Prostate gland (tissue), 2 donors: ENCODE measurements around the gene HYAL2. TPM values are rescaled to one million over a fixed set of nuclear protein-coding genes. Genes with fewer than 3 reads are reported as not detected.
A peak's percentile ranks its signal among the peaks of the same experiment; 100 is the strongest.

Experiments
- DNase-seq: peaks from one replicate; pipeline ENCODE4 v3.0.0-alpha.2; 2019; ENCODE audit warnings: low spot score
- H3K27ac ChIP-seq, 2 donors: fragments of 200-600 bp; sonication (generic); 2 replicates each; pipeline ENCODE4 v1.5.1; 2017 to 2019
- H3K27me3 ChIP-seq: fragments of 200-600 bp; sonication (generic); replicated peaks from 2 replicates; pipeline ENCODE4 v1.5.1; 2019; ENCODE audit not compliant: insufficient read depth
- H3K36me3 ChIP-seq, 2 donors: fragments of 200-600 bp; sonication (generic); 1 replicate in 1 of 2; 2 replicates in 1 of 2; pipeline versions ENCODE4 v1.5.1 to v1.8.1; 2017 to 2019
- H3K4me1 ChIP-seq: fragments of 200-600 bp; sonication (generic); replicated peaks from 2 replicates; pipeline ENCODE4 v1.5.1; 2019
- H3K4me3 ChIP-seq, 2 donors: fragments of 200-600 bp; sonication (generic); 2 replicates each; pipeline ENCODE4 v1.5.1; 2017 to 2019
- H3K9me3 ChIP-seq: fragments of 200-600 bp; sonication (generic); 2 replicates; pipeline ENCODE4 v1.5.1; 2017
- CTCF ChIP-seq, 4 experiments: fragments of 200-600 bp in 2 of 4; fragments of 450-650 bp in 2 of 4; sonication (generic) in 2 of 4; IDR thresholded peaks; 1 replicate in 3 of 4; 2 replicates in 1 of 4; pipeline ENCODE4 v1.5.1; 2016 to 2019; ENCODE audit warnings: antibody characterized with exemption in 4 of 4, mild to moderate bottlenecking in 2 of 4, moderate library complexity in 2 of 4
- POLR2A ChIP-seq: fragments of 450-650 bp; IDR thresholded peaks from one replicate; pipeline ENCODE4 v1.6.1; 2016; ENCODE audit warnings: antibody characterized with exemption, mild to moderate bottlenecking
- POLR2AphosphoS5 ChIP-seq: sonication (generic); formaldehyde crosslinking; IDR thresholded peaks from one replicate; pipeline ENCODE4 v1.6.1; 2017; ENCODE audit warnings: antibody characterized with exemption
- WGBS: methylation state at CpG from one replicate; pipeline ENCODE4 v1.1.5; 2018; 5-methylcytosine and 5-hydroxymethylcytosine counted together
- intact Hi-C: fragments of 100-400 bp; cut with DNase I; formaldehyde crosslinking; loops from one replicate; pipeline ENCODE4 v1.14.2; 2022
- total RNA-seq, 2 donors: library from RNA; depleted of rRNA; stranded (reverse); fragments of >200 nt; gene quantifications; one replicate each; pipeline ENCODE4 v1.1.0, GENCODE V29; 2016

The HYAL2 gene
- total RNA-seq, result 100 to 1,000 TPM in 1 of 2 donors, 10 to 100 TPM in 1; 76.1 to 131 TPM

DNA sequence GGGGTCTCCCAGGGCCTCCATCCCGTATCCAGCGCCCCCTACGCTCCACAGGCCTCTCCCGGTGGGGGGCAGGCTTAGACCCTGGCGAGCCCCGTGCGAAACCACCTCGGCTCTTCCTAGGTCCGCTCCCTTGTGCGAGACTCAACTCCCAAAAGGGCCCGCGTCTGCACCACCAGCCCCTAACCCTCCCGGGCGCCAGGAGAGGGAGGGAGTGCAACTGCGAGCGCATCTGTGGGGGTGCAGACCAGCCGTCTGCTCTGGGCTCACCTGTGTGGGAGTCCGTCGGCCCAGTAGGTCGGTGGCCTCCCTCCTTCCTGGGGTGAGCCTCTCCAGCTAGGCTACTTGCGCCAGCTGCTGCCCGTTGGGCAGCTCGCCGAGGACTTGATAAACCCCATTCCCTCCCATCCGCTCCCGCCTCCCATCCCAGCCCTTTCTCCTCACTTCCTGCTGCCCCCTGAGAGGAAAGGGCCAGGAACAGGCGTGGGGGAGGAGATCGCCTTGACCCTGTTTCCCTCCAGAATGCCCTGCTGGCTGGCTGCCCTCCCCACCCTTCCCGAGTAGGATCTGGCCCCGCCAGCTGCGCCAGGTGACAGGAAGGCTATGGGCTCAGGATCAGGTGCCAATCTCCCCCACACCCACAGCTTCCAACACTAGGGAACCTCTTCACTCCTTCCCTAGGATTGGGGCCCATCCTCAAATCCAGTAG lies at the start of gene HYAL2:
Gene HYAL2, minus strand, starts transcription at position 360 of the 706 bp plus-strand sequence. CDS start 2,256 bp downstream, outside the sequence.
- peak within 1 kb of the TSS; percentile 88 to 95 for H3K27ac ChIP-seq
- H3K4me3 ChIP-seq, result peak within 1 kb of the TSS; percentile 48 to 68
- no peaks in the 10 kb centered on the region for H3K36me3 ChIP-seq
- intact Hi-C loops, result loop anchor here (2.0 to 5.0 kb wide), 2 partner anchors 62 to 85 kb away; partner anchors contain the start of gene GNAI2
- no peak for DNase-seq
- no peaks in the 10 kb centered on the region for H3K9me3 ChIP-seq
- WGBS, result 31% methylated on average over 31 of the region's 31 CpGs
- peaks cover 26% of the 10 kb centered on the region for H3K4me1 ChIP-seq
- TF ChIP-seq CTCF (IDR thresholded peaks at IDR 0.05) (no peak), POLR2A (no peak)
- no peaks in the 10 kb centered on the region for H3K27me3 ChIP-seq

- TF ChIP-seq POLR2A (no peak), POLR2AphosphoS5 (no peak), CTCF (IDR thresholded peaks at IDR 0.05) (no peak)
Measured at GRCh38 chr3:50371133-50371685, 48.7 kb upstream of the HYAL2 start.

DNA sequence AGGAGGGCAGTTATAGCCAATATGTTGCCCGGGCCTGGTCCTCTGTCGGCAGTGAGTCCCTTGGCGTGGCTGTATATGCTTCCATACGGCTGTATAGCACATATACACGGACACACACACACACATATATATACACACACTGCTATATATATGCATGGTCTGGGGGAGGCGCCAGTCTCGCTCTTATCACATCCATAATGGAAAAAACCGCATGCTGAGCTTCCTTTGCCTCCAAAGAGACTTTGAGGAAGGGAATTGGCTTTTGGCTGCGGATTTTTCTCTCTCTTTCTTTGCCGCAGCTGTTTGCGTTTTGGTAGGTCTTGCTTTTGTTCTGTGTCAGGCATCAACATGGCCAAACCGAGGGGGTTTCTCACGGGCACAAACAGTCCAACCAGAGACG lies 48.0 kb upstream of the HYAL2 start:
- Histone ChIP-seq H3K4me3 (no peak overlapping the region), H3K27me3 (no peaks in the 10 kb centered on the region), H3K9me3 (no peaks in the 10 kb centered on the region), H3K4me1 (peaks cover 2% of the 10 kb centered on the region), H3K36me3 (no peaks in the 10 kb centered on the region), H3K27ac (no peak overlapping the region)
- 60% methylated on average over 14 of the region's 14 CpGs for WGBS
- DNase-seq, result no peak
- intact Hi-C loops, result no loop called here
- TF ChIP-seq POLR2A (no peak), CTCF (IDR thresholded peaks at IDR 0.05) (no peak), POLR2AphosphoS5 (no peak)

More at GRCh38 chr3:50371133-50371685, 48.7 kb upstream of the HYAL2 start:
- H3K4me3 ChIP-seq, result no peak overlapping the region
- no peaks in the 10 kb centered on the region for H3K27me3 ChIP-seq
- no peak overlapping the region for H3K27ac ChIP-seq
- WGBS, result 87% methylated on average over 3 of the region's 3 CpGs
- no peak for DNase-seq
- no peaks in the 10 kb centered on the region for H3K36me3 ChIP-seq
- intact Hi-C loops, result no loop called here
- H3K9me3 ChIP-seq, result no peaks in the 10 kb centered on the region
- H3K4me1 ChIP-seq, result no peaks in the 10 kb centered on the region

DNA sequence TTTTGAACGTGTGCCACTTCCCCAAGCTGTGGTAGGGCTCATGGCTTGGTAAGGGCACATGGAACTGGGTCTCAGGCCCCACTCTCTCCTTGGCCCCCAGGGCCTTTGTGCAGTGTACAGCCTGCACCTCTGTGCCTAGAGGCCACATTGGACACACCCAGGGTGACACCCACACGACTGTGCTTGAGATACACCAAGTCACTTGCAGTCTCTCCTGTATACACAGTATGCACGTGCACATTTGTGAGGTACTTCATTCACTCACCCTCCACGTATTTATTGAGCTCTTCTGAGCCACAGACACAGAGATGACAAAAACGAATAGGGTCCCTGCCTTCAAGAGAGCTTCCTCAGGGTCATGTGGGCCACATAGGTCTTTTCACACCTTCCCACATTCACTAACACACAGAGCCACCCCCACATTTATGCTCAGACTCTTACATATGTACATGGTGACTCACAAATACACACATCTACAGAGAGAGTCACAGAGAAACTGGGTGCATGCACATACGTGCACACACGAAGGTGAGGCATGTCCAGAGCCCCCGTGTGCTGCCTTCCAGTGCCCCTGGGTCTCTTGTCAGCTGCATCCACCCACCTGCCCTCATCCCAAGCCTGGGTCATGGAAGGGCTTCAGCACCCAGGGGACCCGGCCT lies 46.6 kb upstream of the HYAL2 start:
- DNase-seq, result no peak
- Histone ChIP-seq H3K36me3 (no peaks in the 10 kb centered on the region), H3K27ac (no peak overlapping the region), H3K9me3 (no peaks in the 10 kb centered on the region), H3K4me3 (no peak overlapping the region), H3K4me1 (peaks cover 11% of the 10 kb centered on the region), H3K27me3 (no peaks in the 10 kb centered on the region)
- TF ChIP-seq CTCF (IDR thresholded peaks at IDR 0.05), result no peak
- no peak for TF ChIP-seq POLR2A
- TF ChIP-seq POLR2AphosphoS5, result no peak
- 70% methylated on average over 9 of the region's 9 CpGs for WGBS
- intact Hi-C loops, result no loop called here
